ENCODE results near the gene TP53AIP1.

The TP53AIP1 gene

DNA sequence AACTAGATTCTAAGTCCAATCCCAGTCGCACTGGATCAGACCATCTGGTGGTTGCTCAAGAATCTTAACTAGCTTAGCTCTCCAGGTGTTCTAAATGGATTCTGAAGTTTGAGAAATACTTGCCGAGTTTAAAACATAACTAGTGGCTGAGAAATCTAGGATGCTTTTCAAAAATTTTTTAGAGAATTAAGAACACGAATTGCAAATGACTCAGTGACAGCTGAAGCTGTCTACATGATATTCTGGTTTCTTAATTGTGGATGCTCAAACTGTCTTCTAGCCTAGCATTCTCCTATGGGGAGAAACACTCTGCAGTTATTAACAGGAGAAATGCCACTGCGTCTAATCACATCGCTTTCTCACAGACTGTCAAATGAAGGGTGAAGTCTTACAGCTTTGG, 20.2 kb upstream of the TP53AIP1 start:
- no peak overlapping the region for H3K4me2 ChIP-seq (ENCODE audit: low read length)
- no peaks in the 10 kb centered on the region for H3K4me1 ChIP-seq (ENCODE audit: control insufficient read depth, insufficient read depth, low read length)
- no peaks in the 10 kb centered on the region for H3K9me3 ChIP-seq (replicated peaks; ENCODE audit: low read length)
- H3K27me3 ChIP-seq (ENCODE audit: control insufficient read depth, insufficient read depth, low read length): no peaks in the 10 kb centered on the region
- no peaks in the 10 kb centered on the region for H3K36me3 ChIP-seq (ENCODE audit: insufficient read depth, low read length)
- no peak overlapping the region for H3K9ac ChIP-seq (ENCODE audit: low read depth, low read length)
- H3K4me3 ChIP-seq (ENCODE audit: low read length): no peak overlapping the region

DNA sequence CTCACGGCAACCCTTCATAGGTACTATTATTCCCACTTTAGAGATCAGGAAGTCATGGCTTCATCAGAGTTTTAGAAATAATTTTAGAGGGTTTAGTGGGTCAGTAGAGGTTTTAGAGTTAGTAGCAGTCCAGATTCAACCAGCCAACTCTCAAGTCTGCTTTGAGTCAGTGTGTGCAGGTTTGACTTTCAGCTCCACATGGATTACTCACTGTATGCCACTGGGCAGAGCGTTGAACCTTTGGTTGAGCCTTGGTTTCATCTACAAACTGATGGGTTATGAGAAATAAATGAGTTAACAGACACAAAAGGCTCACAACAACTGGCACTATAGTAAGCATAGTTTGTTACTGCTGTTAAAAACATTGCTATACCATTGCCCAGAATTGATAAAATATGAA, 19.0 kb upstream of the TP53AIP1 start:
- Histone ChIP-seq H3K9ac (ENCODE audit: low read depth, low read length) (no peak overlapping the region), H3K4me2 (ENCODE audit: low read length) (no peak overlapping the region), H3K9me3 (replicated peaks; ENCODE audit: low read length) (no peaks in the 10 kb centered on the region), H3K4me3 (ENCODE audit: low read length) (no peak overlapping the region), H3K4me1 (ENCODE audit: control insufficient read depth, insufficient read depth, low read length) (no peaks in the 10 kb centered on the region), H3K27me3 (ENCODE audit: control insufficient read depth, insufficient read depth, low read length) (no peaks in the 10 kb centered on the region), H3K36me3 (ENCODE audit: insufficient read depth, low read length) (no peaks in the 10 kb centered on the region)

DNA sequence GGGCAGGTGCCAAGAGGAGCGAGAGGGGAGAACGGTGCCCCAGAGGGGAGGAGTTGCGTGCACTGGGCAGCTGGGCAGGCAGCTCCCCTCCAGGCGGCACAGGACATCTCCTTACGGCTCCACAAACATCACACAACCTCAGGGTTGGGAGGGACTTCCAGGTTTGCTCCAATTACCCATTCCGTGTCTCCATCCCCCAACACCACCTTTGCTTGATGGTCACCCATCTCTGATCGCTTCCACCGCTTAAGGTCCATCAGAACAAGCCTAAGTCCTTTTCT, 14.5 kb upstream of the TP53AIP1 start:
- Histone ChIP-seq H3K9me3 (replicated peaks; ENCODE audit: low read length) (no peaks in the 10 kb centered on the region), H3K9ac (ENCODE audit: low read depth, low read length) (no peak overlapping the region), H3K36me3 (ENCODE audit: insufficient read depth, low read length) (no peaks in the 10 kb centered on the region), H3K4me2 (ENCODE audit: low read length) (no peak overlapping the region), H3K27me3 (ENCODE audit: control insufficient read depth, insufficient read depth, low read length) (no peaks in the 10 kb centered on the region), H3K4me3 (ENCODE audit: low read length) (no peak overlapping the region), H3K4me1 (ENCODE audit: control insufficient read depth, insufficient read depth, low read length) (no peaks in the 10 kb centered on the region)

DNA sequence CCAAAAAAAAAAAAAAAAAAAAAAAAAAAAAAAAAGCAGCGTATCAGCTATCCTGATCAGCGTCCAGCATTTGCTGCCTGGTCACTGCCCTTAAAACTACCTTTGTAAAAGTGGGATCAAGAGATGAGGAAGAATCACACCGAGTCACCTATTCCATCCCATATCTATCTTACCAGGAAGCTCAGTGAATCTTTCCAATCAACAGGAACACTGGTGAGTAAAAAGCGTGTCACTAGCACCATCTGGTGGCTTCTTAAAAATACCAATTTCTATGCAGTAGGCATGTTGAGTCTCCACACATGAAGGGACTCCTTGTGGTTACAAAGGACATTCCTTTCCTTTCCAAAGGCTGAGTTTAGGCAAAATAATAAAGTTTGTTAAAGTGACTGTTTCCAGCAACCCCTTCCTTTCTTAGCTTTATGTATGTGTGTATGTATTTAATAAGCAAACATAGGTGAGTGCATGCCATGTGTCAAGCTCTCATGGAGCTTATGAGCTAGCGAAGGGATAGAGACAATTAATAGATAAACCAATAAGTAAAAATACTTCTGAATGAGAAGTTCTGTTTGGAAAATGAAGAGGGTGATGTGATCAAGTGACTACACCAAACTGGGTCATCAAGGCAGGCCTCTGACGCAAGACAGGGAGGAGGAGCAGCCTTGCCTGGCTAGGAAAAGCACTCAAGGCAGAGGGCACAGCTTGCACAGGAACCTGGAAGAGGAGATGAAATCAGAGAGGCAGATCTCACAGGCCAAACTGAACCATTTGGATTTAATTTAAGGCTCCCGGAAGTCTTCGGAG, 13.9 kb upstream of the TP53AIP1 start:
- Histone ChIP-seq H3K9me3 (replicated peaks; ENCODE audit: low read length) (no peaks in the 10 kb centered on the region), H3K4me1 (ENCODE audit: control insufficient read depth, insufficient read depth, low read length) (no peaks in the 10 kb centered on the region), H3K27me3 (ENCODE audit: control insufficient read depth, insufficient read depth, low read length) (no peaks in the 10 kb centered on the region), H3K4me2 (ENCODE audit: low read length) (no peak overlapping the region), H3K9ac (ENCODE audit: low read depth, low read length) (no peak overlapping the region), H3K36me3 (ENCODE audit: insufficient read depth, low read length) (no peaks in the 10 kb centered on the region), H3K4me3 (ENCODE audit: low read length) (no peak overlapping the region)

DNA sequence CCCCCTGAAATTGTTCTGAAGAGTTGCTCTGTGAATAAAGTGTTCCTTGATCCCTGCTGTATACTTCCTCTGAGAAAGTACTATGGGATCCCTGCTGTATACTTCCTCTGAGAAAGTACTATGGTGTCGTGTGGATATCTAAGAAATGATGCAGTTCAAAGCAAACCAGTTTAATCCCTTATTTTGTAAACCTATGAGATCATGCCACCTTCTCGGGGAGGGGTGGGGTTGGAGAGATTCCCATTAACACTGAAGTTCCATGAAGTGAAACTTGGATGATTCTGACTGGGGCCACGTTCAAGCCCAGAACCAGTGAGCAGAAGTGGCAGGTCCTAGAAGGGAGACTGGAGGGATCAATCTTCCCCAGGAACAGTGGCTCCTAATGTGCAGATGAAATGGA, 13.0 kb upstream of the TP53AIP1 start:
- H3K27me3 ChIP-seq (ENCODE audit: control insufficient read depth, insufficient read depth, low read length): no peaks in the 10 kb centered on the region
- no peaks in the 10 kb centered on the region for H3K36me3 ChIP-seq (ENCODE audit: insufficient read depth, low read length)
- no peak overlapping the region for H3K4me2 ChIP-seq (ENCODE audit: low read length)
- no peak overlapping the region for H3K9ac ChIP-seq (ENCODE audit: low read depth, low read length)
- H3K4me1 ChIP-seq (ENCODE audit: control insufficient read depth, insufficient read depth, low read length): no peaks in the 10 kb centered on the region
- no peaks in the 10 kb centered on the region for H3K9me3 ChIP-seq (replicated peaks; ENCODE audit: low read length)
- no peak overlapping the region for H3K4me3 ChIP-seq (ENCODE audit: low read length)

DNA sequence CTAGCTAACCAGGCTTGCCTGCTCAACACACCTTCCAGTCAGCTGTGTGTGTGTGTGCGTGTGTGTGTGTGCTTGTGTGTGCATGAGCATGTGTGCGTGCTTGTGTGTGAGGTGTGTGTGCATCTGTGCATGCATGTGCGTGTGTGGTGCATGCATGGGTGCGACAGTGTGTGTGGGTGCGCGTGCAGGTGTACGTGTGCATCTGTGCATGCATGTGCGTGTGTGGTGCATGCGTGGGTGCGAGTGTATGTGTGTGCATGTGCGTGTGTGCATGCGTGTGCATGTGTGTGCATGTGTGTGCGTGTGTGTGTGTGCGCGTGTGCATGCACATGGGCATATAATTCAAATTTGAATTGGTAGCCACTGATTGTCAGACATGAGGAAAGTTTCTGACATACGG, 10.5 kb upstream of the TP53AIP1 start:
- H3K4me1 ChIP-seq (ENCODE audit: control insufficient read depth, insufficient read depth, low read length): no peaks in the 10 kb centered on the region
- no peak overlapping the region for H3K4me3 ChIP-seq (ENCODE audit: low read length)
- H3K4me2 ChIP-seq (ENCODE audit: low read length): no peak overlapping the region
- H3K9ac ChIP-seq (ENCODE audit: low read depth, low read length): no peak overlapping the region
- no peaks in the 10 kb centered on the region for H3K9me3 ChIP-seq (replicated peaks; ENCODE audit: low read length)
- no peaks in the 10 kb centered on the region for H3K27me3 ChIP-seq (ENCODE audit: control insufficient read depth, insufficient read depth, low read length)
- no peaks in the 10 kb centered on the region for H3K36me3 ChIP-seq (ENCODE audit: insufficient read depth, low read length)

DNA sequence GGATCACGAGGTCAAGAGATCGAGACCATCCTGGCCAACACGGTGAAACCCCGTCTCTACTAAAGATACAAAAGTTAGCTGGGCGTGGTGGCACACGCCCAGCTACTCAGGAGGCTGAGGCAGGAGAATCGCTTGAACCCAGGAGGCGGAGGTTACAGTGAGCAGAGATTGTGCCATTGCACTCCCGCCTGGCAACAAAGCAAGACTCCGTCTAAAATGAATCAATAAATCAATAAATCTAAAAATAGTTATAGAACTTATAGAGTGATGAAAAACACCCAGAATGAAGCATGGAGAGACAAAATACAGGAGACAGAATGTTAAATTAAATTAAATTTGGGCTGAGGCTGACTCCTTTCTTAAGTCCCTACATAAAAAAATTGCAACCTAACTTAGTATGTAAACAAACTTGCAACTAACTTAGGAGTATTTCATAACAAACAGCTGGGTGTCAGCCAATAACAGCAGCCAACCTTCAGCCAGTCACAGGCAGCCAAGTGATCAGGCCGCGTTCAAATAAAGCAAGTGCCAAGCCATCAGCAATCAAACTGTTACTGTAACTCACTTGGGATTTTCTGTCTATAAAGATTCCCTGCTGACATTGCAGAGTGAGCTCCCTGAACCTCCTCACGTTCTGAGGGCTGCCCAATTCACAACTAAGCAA, 7.3 kb upstream of the TP53AIP1 start:
- no peaks in the 10 kb centered on the region for H3K36me3 ChIP-seq (ENCODE audit: insufficient read depth, low read length)
- H3K9me3 ChIP-seq (replicated peaks; ENCODE audit: low read length): no peaks in the 10 kb centered on the region
- H3K27me3 ChIP-seq (ENCODE audit: control insufficient read depth, insufficient read depth, low read length): no peaks in the 10 kb centered on the region
- H3K9ac ChIP-seq (ENCODE audit: low read depth, low read length): no peak overlapping the region
- H3K4me3 ChIP-seq (ENCODE audit: low read length): no peak overlapping the region
- no peaks in the 10 kb centered on the region for H3K4me1 ChIP-seq (ENCODE audit: control insufficient read depth, insufficient read depth, low read length)
- no peak overlapping the region for H3K4me2 ChIP-seq (ENCODE audit: low read length)

DNA sequence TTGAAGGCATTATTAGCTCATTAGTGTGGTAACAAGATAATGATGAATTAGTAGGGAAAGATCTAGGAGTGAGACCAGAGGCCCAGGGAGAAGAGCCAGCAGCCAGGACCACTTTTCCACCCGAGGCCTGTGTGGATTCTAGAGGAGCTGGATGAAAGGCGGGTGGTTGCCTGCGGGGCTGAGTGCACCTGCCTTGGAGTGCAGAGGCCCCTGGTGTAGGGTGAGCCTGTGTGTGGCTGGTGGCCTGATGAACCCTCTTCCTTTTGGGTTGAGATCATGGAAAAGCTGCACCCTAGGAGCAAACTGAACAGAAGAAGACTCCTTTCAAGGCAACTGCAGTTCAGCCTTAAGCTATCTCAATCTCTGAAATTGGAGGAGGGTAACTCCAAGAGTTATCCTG, 5.9 kb upstream of the TP53AIP1 start:
- H3K36me3 ChIP-seq (ENCODE audit: insufficient read depth, low read length): no peaks in the 10 kb centered on the region

DNA sequence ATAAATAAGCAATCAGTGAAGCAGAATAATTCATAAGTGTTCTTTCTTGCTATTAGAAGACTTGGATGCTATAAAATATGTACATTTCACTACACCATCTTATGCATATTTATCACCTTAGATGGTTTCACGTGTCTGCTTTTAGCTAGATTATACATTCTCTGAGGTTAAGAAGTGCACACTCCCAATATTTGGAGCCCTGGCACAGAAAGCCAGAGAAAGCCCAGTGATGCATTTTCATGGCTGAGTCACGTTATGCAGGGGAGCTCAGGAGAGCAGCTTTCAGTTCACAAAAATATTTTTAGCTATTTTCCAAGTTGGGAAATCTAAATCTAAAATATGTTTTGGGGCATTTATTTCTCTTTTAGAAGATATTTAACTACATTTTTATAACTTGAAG, 5.1 kb upstream of the TP53AIP1 start:
- Histone ChIP-seq H3K4me2 (ENCODE audit: low read length) (no peak overlapping the region), H3K4me3 (ENCODE audit: low read length) (no peak overlapping the region), H3K36me3 (ENCODE audit: insufficient read depth, low read length) (no peaks in the 10 kb centered on the region), H3K9ac (ENCODE audit: low read depth, low read length) (no peak overlapping the region), H3K9me3 (replicated peaks; ENCODE audit: low read length) (no peaks in the 10 kb centered on the region), H3K4me1 (ENCODE audit: control insufficient read depth, insufficient read depth, low read length) (no peaks in the 10 kb centered on the region), H3K27me3 (ENCODE audit: control insufficient read depth, insufficient read depth, low read length) (no peaks in the 10 kb centered on the region)

More for the DNA sequence above, 5.9 kb upstream of the TP53AIP1 start:
- no peak overlapping the region for H3K4me2 ChIP-seq (ENCODE audit: low read length)
- H3K4me3 ChIP-seq (ENCODE audit: low read length): no peak overlapping the region
- H3K9ac ChIP-seq (ENCODE audit: low read depth, low read length): no peak overlapping the region
- H3K9me3 ChIP-seq (replicated peaks; ENCODE audit: low read length): no peaks in the 10 kb centered on the region
- H3K4me1 ChIP-seq (ENCODE audit: control insufficient read depth, insufficient read depth, low read length): no peaks in the 10 kb centered on the region
- no peaks in the 10 kb centered on the region for H3K27me3 ChIP-seq (ENCODE audit: control insufficient read depth, insufficient read depth, low read length)

DNA sequence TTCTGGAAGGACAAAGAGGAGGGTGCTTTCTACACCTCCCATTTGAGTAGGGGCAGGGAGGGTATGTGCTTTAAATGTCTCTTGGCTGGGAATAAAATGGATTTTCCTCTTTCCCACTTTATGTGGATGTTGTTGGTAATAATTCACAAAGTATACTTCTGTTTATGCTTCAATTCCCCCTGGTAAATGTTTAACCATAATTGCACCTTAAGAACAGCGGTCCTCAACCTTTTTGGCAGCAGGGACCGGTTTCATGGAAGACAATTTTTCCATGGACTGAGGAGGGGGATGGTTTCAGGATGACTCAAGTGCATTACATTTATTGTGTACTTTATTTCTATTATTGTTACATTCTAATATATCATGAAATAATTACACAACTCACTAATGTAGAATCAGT, 4.0 kb upstream of the TP53AIP1 start:
- Histone ChIP-seq H3K4me3 (ENCODE audit: low read length) (no peak overlapping the region), H3K4me2 (ENCODE audit: low read length) (no peak overlapping the region), H3K27me3 (ENCODE audit: control insufficient read depth, insufficient read depth, low read length) (peaks cover under 1% of the 10 kb centered on the region), H3K9ac (ENCODE audit: low read depth, low read length) (no peak overlapping the region), H3K4me1 (ENCODE audit: control insufficient read depth, insufficient read depth, low read length) (no peaks in the 10 kb centered on the region), H3K9me3 (replicated peaks; ENCODE audit: low read length) (no peaks in the 10 kb centered on the region), H3K36me3 (ENCODE audit: insufficient read depth, low read length) (no peaks in the 10 kb centered on the region)

DNA sequence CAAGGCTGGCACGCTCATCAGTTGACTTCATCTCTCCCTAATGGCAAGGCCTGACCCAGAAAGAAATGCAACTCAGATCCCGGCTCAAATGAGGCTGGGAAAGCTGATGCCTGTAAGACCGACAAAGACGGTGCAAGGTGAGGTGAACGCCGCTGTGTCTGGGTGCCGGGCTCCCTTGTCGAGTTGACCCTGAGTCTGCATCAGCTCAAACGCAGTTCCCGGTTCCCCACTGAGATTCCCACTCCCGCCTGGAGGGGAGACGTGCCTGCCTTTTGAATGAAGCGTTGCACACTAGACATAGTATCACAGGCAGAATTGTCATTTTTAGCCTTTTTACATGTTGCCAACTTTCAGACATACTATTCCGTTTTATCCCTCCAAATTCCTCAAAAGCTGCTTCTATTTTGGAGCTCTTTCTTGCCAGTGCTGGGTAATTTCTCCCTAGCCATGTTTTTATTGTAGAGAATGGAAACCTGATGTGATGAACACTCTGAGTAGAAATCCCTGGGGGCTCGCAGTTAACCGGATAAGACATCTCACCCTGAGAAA, 831 bp upstream of the TP53AIP1 start:
- H3K4me3 ChIP-seq (ENCODE audit: low read length): no peak overlapping the region
- H3K4me1 ChIP-seq (ENCODE audit: control insufficient read depth, insufficient read depth, low read length): peaks cover 10% of the 10 kb centered on the region
- H3K4me2 ChIP-seq (ENCODE audit: low read length): no peak overlapping the region
- no peaks in the 10 kb centered on the region for H3K36me3 ChIP-seq (ENCODE audit: insufficient read depth, low read length)
- H3K27me3 ChIP-seq (ENCODE audit: control insufficient read depth, insufficient read depth, low read length): peaks cover 27% of the 10 kb centered on the region
- H3K9me3 ChIP-seq (replicated peaks; ENCODE audit: low read length): no peaks in the 10 kb centered on the region
- H3K9ac ChIP-seq (ENCODE audit: low read depth, low read length): no peak overlapping the region

DNA sequence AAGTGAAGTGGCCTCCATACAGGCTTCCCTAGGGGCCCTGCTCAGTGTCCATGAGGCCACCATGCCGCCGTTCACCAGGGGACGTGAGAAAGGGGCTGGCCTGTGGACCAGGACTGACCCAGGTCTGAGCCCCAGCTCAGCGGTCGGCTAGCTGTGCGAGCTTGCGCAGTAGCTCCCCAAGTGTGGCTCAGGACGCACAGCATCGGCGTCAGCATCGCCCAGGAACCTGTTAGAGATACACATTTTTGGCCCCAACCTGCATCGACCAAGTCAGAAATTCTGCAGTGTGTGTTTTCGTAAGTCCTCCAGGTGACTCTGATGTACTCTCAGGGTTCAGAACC, 429 bp downstream of the TP53AIP1 start:
- Histone ChIP-seq H3K9me3 (replicated peaks; ENCODE audit: low read length) (no peaks in the 10 kb centered on the region), H3K36me3 (ENCODE audit: insufficient read depth, low read length) (no peaks in the 10 kb centered on the region), H3K4me2 (ENCODE audit: low read length) (no peak overlapping the region), H3K4me1 (ENCODE audit: control insufficient read depth, insufficient read depth, low read length) (peaks cover 10% of the 10 kb centered on the region), H3K4me3 (ENCODE audit: low read length) (no peak overlapping the region), H3K27me3 (ENCODE audit: control insufficient read depth, insufficient read depth, low read length) (peaks cover 29% of the 10 kb centered on the region), H3K9ac (ENCODE audit: low read depth, low read length) (no peak overlapping the region)
